ENCODE results near the gene ZNF574.
"Not testable (repeated sequence)": the region's sequence is repeated elsewhere in the genome, so short reads cannot be mapped to it uniquely, and the experiment has no call there.

The ZNF574 gene

DNA sequence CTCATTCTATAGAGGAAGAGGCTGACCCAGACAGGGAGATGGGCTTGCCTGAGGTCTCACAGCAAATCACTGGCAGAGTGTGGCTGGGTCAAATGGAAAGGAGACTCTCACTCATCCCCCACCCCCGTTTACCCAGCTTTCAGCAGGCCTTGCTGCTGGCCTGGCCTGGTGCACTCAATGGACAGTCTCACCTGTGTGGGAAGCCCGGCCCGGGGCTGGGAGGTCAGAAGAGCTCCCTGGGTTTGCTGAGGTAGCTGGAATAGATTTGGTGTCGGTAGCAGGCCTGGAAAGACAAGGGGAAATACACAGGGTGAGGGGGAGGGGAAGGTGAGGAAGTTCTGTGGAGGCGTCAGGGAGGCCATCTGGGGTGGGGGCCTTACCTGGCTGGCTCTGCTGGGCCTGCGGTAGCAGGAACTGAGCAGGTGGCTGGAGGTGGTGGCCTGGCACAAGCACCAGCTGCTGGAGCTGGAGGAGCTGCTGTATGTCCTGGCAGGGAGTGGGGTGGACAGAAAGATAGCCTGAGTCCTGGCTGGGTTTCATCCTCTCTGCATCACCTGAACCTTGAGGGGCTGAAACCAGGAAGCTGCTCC lies 23.5 kb downstream of the ZNF574 start:
- Histone ChIP-seq H3K27me3 (peaks cover 0 to 16% of the 10 kb centered on the region in 2 donors), H3K9me3 (no peaks in the 10 kb centered on the region), H3K4me3 (no peak overlapping the region), H3K36me3 (no peaks in the 10 kb centered on the region), H3K4me1 (peaks cover 0 to 10% (median 0%) of the 10 kb centered on the region in 4 donors), H3K27ac (no peak overlapping the region)
- DNase-seq, result no peak
- TF ChIP-seq, protein P1, sequence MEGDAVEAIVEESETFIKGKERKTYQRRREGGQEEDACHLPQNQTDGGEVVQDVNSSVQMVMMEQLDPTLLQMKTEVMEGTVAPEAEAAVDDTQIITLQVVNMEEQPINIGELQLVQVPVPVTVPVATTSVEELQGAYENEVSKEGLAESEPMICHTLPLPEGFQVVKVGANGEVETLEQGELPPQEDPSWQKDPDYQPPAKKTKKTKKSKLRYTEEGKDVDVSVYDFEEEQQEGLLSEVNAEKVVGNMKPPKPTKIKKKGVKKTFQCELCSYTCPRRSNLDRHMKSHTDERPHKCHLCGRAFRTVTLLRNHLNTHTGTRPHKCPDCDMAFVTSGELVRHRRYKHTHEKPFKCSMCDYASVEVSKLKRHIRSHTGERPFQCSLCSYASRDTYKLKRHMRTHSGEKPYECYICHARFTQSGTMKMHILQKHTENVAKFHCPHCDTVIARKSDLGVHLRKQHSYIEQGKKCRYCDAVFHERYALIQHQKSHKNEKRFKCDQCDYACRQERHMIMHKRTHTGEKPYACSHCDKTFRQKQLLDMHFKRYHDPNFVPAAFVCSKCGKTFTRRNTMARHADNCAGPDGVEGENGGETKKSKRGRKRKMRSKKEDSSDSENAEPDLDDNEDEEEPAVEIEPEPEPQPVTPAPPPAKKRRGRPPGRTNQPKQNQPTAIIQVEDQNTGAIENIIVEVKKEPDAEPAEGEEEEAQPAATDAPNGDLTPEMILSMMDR (IDR thresholded peaks at IDR 0.05), result no peak
- intact Hi-C loops (cut with DNase I; ENCODE audit: low total_unique reads), result no loop called here

DNA sequence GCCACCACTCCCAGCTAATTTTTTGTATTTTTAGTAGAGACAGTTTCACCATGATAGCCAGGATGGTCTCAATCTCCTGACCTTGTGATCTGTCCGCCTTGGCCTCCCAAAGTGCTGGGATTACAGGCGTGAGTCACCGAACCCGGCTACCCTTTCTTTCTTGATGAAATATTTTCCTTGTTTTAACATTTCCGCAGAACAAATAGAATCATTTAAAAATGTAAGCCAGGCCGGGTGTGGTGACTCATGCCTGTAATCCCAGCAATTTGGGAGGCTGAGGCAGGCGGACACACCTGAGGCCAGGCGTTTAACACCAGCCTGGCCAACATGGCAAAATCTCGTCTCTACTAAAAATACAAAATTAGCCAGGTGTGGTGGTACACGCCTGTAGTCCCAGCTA lies 24.3 kb downstream of the ZNF574 start:
- DNase-seq; intact Hi-C loops (cut with DNase I; ENCODE audit: low total_unique reads): not testable (repeated sequence)

DNA sequence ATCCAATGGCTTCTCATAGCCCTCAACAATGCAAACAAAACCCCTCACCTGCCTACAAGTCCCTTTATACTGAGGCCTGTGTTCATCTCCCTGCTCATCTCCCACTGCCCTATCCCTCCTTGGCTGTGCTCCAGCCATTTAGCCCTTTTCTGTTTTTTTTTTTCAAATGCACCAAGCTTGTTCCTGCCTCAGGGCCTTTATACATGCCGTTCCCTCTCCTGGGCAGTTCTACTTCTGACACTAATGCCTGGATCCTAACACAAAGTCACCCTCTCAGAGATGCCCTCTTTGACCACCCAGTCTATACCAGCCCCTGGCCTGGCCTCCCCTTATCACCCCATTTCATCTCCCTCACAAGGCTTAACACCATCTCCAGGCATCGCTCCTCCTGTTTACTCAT lies 26.9 kb downstream of the ZNF574 start:
- Histone ChIP-seq H3K36me3 (no peaks in the 10 kb centered on the region), H3K27ac (no peak overlapping the region), H3K9me3 (no peaks in the 10 kb centered on the region), H3K4me3 (no peak overlapping the region), H3K27me3 (peaks cover 0 to 4% of the 10 kb centered on the region in 2 donors), H3K4me1 (peaks cover 0 to 7% (median 0%) of the 10 kb centered on the region in 4 donors)
- TF ChIP-seq, protein P1 (IDR thresholded peaks at IDR 0.05), result no peak
- intact Hi-C loops (cut with DNase I; ENCODE audit: low total_unique reads), result no loop called here
- no peak for DNase-seq

More for the DNA sequence above, 24.3 kb downstream of the ZNF574 start:
- H3K36me3 ChIP-seq, H3K27ac ChIP-seq, H3K4me3 ChIP-seq, H3K9me3 ChIP-seq: not testable (repeated sequence)
- H3K27me3 ChIP-seq, result peaks cover 0 to 16% of the 10 kb centered on the region in 2 donors
- H3K4me1 ChIP-seq, result peaks cover 0 to 10% (median 0%) of the 10 kb centered on the region in 4 donors

DNA sequence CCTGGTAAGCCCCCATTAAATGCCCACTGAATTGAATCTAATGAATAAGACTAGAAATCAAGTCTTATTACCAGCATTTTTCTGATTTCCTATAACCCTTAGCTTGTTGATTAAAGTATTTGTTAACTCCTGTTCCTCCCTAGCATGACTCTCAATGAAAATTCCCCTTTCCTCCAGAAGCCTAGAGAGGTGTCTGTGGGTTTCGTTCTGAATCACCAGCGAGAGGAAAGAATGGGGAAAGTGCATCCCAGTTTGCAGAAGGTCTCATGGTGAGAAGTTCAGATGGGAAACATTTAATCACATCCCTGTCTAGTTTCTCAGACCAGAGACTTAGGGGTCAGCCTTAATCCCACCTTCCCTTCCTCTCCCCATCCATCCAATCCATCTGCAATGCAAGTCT lies 29.4 kb downstream of the ZNF574 start:
- Histone ChIP-seq H3K36me3 (no peaks in the 10 kb centered on the region), H3K9me3 (no peaks in the 10 kb centered on the region), H3K27me3 (peaks cover 0 to 4% of the 10 kb centered on the region in 2 donors), H3K4me3 (no peak overlapping the region), H3K27ac (no peak overlapping the region), H3K4me1 (no peaks in the 10 kb centered on the region)
- no peak for DNase-seq
- TF ChIP-seq, protein P1 (IDR thresholded peaks at IDR 0.05), result no peak
- intact Hi-C loops (cut with DNase I; ENCODE audit: low total_unique reads), result no loop called here

DNA sequence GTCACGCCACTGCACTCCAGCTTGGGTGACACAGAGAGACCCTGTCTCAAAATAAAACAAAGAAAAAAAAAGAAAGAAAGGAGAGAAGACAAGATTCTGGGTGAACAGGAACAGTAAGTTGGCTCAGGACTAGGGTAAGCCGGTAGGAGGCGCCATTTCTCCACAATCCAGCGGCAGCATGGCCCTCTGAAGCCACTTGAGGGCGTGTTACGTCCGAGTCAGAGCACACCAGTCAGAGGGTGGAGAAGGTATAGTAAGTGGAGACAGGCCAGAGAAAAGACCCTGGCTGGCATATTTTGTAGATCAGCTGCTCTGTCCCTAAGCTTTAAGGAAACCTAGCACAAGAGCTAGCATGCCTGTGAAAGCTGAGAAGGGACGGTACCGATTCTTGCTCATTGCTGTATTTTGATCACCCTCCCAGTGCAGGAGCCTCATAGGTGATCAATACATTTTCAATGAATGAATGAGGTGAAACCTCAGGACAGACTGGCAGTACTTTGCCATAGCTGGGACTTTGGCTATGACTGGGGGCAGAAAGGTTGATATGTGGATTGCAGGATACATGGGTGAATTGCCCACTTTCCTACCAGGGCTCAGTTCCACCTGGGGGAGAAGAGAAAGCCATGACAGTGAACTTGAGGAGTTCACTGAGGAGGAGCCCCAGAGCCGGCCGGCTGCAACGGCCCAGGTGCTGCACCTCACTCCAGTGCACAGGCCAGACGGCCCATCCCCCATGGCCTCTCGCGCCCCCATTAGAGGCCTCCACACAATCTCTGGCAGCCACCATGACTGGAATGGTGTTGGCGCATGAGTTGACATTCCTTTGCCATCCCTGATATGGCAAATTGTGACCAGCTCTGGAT lies 32.8 kb downstream of the ZNF574 start:
- no peak overlapping the region for H3K27ac ChIP-seq
- no peak overlapping the region for H3K4me3 ChIP-seq
- peak; percentile 75 to 77 for DNase-seq
- intact Hi-C loops (cut with DNase I; ENCODE audit: low total_unique reads), result no loop called here
- peaks cover 0 to 4% of the 10 kb centered on the region in 2 donors for H3K27me3 ChIP-seq
- no peaks in the 10 kb centered on the region for H3K9me3 ChIP-seq
- H3K36me3 ChIP-seq, result no peaks in the 10 kb centered on the region
- peaks cover 0 to 6% (median under 1%) of the 10 kb centered on the region in 4 donors for H3K4me1 ChIP-seq
- TF ChIP-seq, protein P1 (IDR thresholded peaks at IDR 0.05), result peak; percentile 77 to 78

DNA sequence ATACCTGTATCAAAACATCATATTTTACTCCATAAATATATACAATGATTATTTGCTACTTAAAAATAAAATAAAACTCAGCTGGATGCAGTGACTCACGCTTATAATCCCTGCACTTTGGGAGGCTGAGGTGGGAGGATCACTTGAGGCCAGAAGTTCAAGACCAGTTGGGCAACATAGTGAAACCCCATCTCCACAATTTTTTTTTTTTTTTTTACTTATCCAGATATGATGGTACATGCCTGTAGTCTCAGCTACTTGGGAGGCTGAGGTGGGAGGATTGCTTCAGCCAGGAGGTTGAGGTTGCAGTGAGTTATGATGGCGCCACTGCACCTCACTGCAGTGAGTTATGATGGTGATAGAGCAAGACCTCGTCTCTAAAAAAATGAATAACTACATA lies 33.9 kb downstream of the ZNF574 start:
- Histone ChIP-seq H3K4me3 (no peak overlapping the region), H3K9me3 (no peaks in the 10 kb centered on the region), H3K36me3 (no peaks in the 10 kb centered on the region), H3K4me1 (peaks cover 0 to 14% (median 4%) of the 10 kb centered on the region in 4 donors), H3K27me3 (peaks cover 0 to 4% of the 10 kb centered on the region in 2 donors), H3K27ac (no peak overlapping the region)
- TF ChIP-seq, protein P1 (IDR thresholded peaks at IDR 0.05), result no peak
- DNase-seq, result no peak
- intact Hi-C loops (cut with DNase I; ENCODE audit: low total_unique reads), result no loop called here
